ENCODE data around the gene IL7R.

Gene IL7R
- 2.2 to 1,385 (median 63.1) reads per million in 18 experiments for total RNA-seq

GRCh38 chr5:35856765-35857351, at the start of gene IL7R:
TSS of gene IL7R (plus strand) at chr5:35856891. CDS start at chr5:35856978, 87 bp downstream.
- DNase-seq = peak in 1 of 2 donors; percentile 84

GRCh38 chr5:35810601-35811000, 46.1 kb upstream of the IL7R start:
- DNase-seq = no peak

GRCh38 chr5:35811108-35811741, 45.5 kb upstream of the IL7R start:
- DNase-seq = no peak

- DNase-seq = peak; percentile 5 to 57
Observed at GRCh38 chr5:35813521-35813920, 43.2 kb upstream of the IL7R start.

DNA sequence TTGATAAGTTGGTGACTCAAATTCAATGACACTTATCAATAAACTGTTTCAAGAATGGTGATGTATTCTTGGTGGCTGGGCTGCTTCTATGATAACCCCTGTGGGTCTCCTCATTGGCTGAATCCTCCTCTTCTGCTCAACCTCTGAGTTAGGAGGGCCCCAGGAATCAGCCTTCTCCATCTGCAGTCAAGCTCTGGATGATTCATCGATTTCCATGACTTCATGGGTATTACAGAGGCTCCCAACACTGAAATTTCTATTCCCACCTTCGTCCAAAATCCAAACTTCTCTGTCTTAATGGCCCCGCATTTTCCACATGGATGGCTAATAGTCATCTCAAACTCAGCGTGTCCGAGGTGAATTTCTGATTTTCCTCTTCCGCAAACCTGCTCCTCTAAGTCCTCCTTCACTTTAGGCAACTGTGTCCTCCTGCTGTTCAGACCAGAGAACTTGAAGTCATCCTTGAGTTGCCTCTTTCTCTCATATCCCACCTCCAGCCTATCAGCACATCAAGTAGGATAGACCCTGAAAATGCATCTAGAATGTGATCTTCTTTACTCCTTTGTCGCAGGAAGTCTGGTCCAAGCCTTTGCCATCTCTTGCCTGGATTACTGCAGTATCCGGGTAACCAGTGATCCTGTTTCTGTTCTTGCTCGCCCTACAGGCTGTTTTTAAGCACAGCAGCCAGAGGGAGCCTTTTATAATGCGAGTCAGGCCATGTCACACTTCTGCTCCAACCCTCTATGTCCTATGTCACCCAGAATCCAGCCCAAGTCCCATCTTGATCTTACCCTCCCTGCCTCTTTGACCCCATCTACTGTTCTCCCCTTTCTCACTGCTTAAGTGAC, 41.4 kb upstream of the IL7R start:
- peak in 1 of 2 donors; percentile 31 for DNase-seq

- DNase-seq = no peak
Observed at GRCh38 chr5:35816881-35817521, 39.7 kb upstream of the IL7R start.

- no peak for DNase-seq
Observed at GRCh38 chr5:35819026-35819425, 37.7 kb upstream of the IL7R start.

- DNase-seq = no peak
Observed at GRCh38 chr5:35819668-35820067, 37.0 kb upstream of the IL7R start.

- DNase-seq = peak; percentile 13 to 36
Observed at GRCh38 chr5:35820735-35821134, 36.0 kb upstream of the IL7R start.

GRCh38 chr5:35821513-35821912, 35.2 kb upstream of the IL7R start:
- DNase-seq = no peak

GRCh38 chr5:35822511-35822910, 34.2 kb upstream of the IL7R start:
- DNase-seq = no peak

GRCh38 chr5:35823347-35824098, 33.2 kb upstream of the IL7R start:
- no peak for DNase-seq

- no peak for DNase-seq
Observed at GRCh38 chr5:35826056-35826455, 30.6 kb upstream of the IL7R start.

- no peak for DNase-seq
Observed at GRCh38 chr5:35826554-35826953, 30.1 kb upstream of the IL7R start.

DNA sequence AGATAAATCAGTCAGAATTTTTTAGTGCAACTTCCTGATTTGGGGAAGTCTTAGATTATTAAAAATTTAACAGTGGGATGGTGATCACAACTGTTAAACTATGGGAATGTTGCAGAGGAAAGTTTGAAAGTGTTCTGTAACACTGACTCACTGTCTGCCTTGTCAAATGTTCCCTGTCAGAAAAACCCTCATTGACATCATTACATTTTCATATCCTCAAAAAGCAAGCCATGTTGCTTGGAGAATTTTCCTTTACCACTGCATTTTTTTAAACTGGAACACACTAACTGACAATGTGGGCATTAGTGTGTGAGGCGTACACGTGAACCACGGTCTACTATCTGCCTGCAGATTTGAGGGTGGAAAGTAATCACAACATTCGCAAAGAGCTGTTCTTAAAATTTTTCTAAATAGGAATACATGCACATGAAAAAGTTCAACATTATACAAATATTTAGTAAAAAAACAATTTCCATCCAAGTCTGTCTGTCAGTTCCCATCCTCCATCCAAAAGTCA, 28.6 kb upstream of the IL7R start:
- peak in 1 of 2 donors; percentile 18 for DNase-seq

GRCh38 chr5:35830587-35830986, 26.1 kb upstream of the IL7R start:
- DNase-seq = no peak

GRCh38 chr5:35832762-35833161, 23.9 kb upstream of the IL7R start:
- DNase-seq = no peak

DNA sequence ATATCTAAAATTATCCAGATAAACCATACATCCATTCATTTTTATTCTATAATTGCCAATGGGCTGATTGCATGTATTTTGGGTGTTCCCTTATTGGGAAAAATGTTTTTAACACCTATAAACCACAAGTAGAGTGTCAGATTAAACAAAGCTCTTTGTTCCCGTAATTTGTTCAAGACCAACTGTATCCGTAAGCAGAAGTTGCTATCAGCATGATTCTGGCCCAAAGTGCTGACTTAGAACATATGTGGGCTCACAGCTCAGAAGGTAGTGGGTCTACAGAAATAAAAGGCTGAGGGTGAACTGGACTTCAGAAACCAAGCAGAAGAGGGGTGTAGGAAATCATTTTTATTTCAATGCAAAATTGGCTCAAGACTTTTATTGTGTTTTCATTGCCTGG, 23.5 kb upstream of the IL7R start:
- no peak for DNase-seq

DNA sequence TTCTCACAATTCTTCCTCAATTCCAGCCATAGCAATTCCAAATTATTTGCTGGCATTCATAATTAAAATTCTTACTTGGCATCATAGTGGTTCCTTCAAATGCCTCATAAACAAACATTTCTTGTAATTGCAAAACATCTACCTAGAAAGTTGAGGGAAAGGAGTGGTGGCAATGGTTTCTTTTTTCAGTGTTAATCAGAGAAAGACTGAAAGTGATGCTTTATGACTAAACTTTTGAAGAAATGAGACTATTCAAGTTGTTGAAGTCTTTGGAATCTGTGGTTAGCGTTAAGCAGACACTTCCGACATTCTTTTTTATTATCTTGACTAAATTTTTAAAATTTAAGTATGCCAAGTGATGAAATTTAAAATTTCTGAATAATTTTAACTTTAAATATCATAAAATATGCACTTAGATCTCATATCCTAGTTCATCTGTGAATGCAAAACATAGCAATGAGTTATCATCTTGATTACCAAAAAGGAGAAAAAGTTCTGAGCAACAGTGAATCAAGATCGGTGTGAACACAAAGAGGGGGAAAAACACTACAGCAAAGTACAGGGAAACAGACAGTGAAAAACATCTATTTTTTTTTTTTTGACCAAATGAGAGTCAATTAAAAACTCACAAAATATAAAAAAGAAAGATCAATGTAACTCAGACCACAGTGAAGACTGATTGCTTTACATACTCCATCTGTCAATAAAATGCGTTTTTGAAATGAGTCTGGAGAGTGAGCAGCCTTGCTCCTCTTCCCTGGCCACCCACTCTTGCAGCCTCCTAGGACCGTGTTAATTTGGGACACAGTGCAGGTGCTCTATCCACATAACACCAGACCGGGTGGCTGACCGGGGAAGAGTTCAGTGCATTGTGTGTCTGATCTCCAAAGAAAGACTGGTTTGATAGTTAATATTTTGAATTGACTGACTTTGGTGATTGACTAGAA, 20.6 kb upstream of the IL7R start:
- DNase-seq = no peak

- DNase-seq = no peak
Observed at GRCh38 chr5:35838370-35839042, 18.2 kb upstream of the IL7R start.
